ENCODE results near the gene LRG1.

Gene LRG1

GRCh38 chr19:4503132-4503824 is 36.6 kb downstream of the LRG1 start:
- no peak for DNase-seq (ENCODE audit: low read depth)
- TF ChIP-seq CTCF (IDR thresholded peaks at IDR 0.05; ENCODE audit: control insufficient read depth, extremely low read depth, insufficient read depth), result no peak

GRCh38 chr19:4502282-4503131 is 37.3 kb downstream of the LRG1 start:
- no peak for TF ChIP-seq CTCF (IDR thresholded peaks at IDR 0.05; ENCODE audit: control insufficient read depth, extremely low read depth, insufficient read depth)
- DNase-seq (ENCODE audit: low read depth), result no peak
- H3K4me3 ChIP-seq (ENCODE audit: low read depth, low read length), result no peak overlapping the region

More at GRCh38 chr19:4503132-4503824, 36.6 kb downstream of the LRG1 start:
- H3K4me3 ChIP-seq (ENCODE audit: low read depth, low read length), result no peak overlapping the region

GRCh38 chr19:4501691-4502090 is 38.1 kb downstream of the LRG1 start:
- no peak overlapping the region for H3K4me3 ChIP-seq (ENCODE audit: low read depth, low read length)
- no peak for DNase-seq (ENCODE audit: low read depth)
- TF ChIP-seq CTCF (IDR thresholded peaks at IDR 0.05; ENCODE audit: control insufficient read depth, extremely low read depth, insufficient read depth), result no peak

GRCh38 chr19:4500841-4501591 is 38.8 kb downstream of the LRG1 start:
- TF ChIP-seq CTCF (IDR thresholded peaks at IDR 0.05; ENCODE audit: control insufficient read depth, extremely low read depth, insufficient read depth), result no peak
- no peak for DNase-seq (ENCODE audit: low read depth)
- H3K4me3 ChIP-seq (ENCODE audit: low read depth, low read length), result no peak overlapping the region

GRCh38 chr19:4499855-4500254 is 40.0 kb downstream of the LRG1 start:
- TF ChIP-seq CTCF (IDR thresholded peaks at IDR 0.05; ENCODE audit: control insufficient read depth, extremely low read depth, insufficient read depth), result no peak
- H3K4me3 ChIP-seq (ENCODE audit: low read depth, low read length), result no peak overlapping the region
- DNase-seq (ENCODE audit: low read depth), result no peak

- DNase-seq (ENCODE audit: low read depth), result no peak
- H3K4me3 ChIP-seq (ENCODE audit: low read depth, low read length), result no peak overlapping the region
- no peak for TF ChIP-seq CTCF (IDR thresholded peaks at IDR 0.05; ENCODE audit: control insufficient read depth, extremely low read depth, insufficient read depth)
These were observed 40.5 kb downstream of the LRG1 start for GRCh38 chr19:4499318-4499717.

Measured in LNCaP clone FGC (cell line).